ENCODE data around the gene TBX4. TPM values are rescaled to one million over a fixed set of nuclear protein-coding genes. Genes with fewer than 3 reads are reported as not detected.
A peak's percentile ranks its signal among the peaks of the same experiment; 100 is the strongest.

Gene TBX4
- total RNA-seq, 2 donors from 2014 or later, result not detected

- H3K36me3 Mint-ChIP-seq (ENCODE audit: low read depth), result no peaks in the 10 kb centered on the region
- peaks cover 21% of the 10 kb centered on the region for H3K27me3 Mint-ChIP-seq (ENCODE audit: insufficient read depth)
- 90 to 93% methylated on average over 8 to 14 of the region's 14 CpGs for WGBS, 2 experiments (ENCODE audit: insufficient coverage in 1 of 2, insufficient read length in 1 of 2)
- TF ChIP-seq CTCF (conservative IDR thresholded peaks at IDR 0.05), result no peak
- H3K36me3 ChIP-seq (ENCODE audit: control insufficient read depth, insufficient read depth, low read length), result no peaks in the 10 kb centered on the region
- no peak overlapping the region for H3K27ac ChIP-seq (ENCODE audit: low read depth, low read length)
- no peak overlapping the region for H3K27ac Mint-ChIP-seq
- no peaks in the 10 kb centered on the region for H3K9me3 Mint-ChIP-seq
- no peaks in the 10 kb centered on the region for H3K9me3 ChIP-seq (ENCODE audit: control insufficient read depth, low read length)
- H3K27me3 ChIP-seq (ENCODE audit: control insufficient read depth, insufficient read depth, low read length, poor library complexity, severe bottlenecking), result peaks cover 7% of the 10 kb centered on the region
- no peak overlapping the region for H3K4me3 ChIP-seq (ENCODE audit: low read length)
- H3K4me1 Mint-ChIP-seq, result no peaks in the 10 kb centered on the region
- DNase-seq, result peak; percentile 61
- no peaks in the 10 kb centered on the region for H3K4me1 ChIP-seq (ENCODE audit: control insufficient read depth, insufficient read depth, low read length)
- no peak overlapping the region for H3K4me3 Mint-ChIP-seq
- no peak overlapping the region for H3K9ac ChIP-seq (ENCODE audit: extremely low read depth, low read length, poor library complexity, severe bottlenecking)
Observed at GRCh38 chr17:61478790-61479492, 26.7 kb downstream of the TBX4 start.

GRCh38 chr17:61479493-61480413, 27.5 kb downstream of the TBX4 start:
- H3K27ac Mint-ChIP-seq, result no peak overlapping the region
- DNase-seq, result peak; percentile 47
- 89 to 90% methylated on average over 10 to 23 of the region's 25 CpGs for WGBS, 2 experiments (ENCODE audit: insufficient coverage in 1 of 2, insufficient read length in 1 of 2)

GRCh38 chr17:61480414-61480807, 28.2 kb downstream of the TBX4 start:
- Mint-ChIP-seq H3K36me3 (ENCODE audit: low read depth) (no peaks in the 10 kb centered on the region), H3K27ac (no peak overlapping the region), H3K4me1 (no peaks in the 10 kb centered on the region), H3K4me3 (no peak overlapping the region), H3K27me3 (ENCODE audit: insufficient read depth) (peaks cover 15% of the 10 kb centered on the region), H3K9me3 (no peaks in the 10 kb centered on the region)
- Histone ChIP-seq H3K27me3 (ENCODE audit: control insufficient read depth, insufficient read depth, low read length, poor library complexity, severe bottlenecking) (peaks cover 5% of the 10 kb centered on the region), H3K9ac (ENCODE audit: extremely low read depth, low read length, poor library complexity, severe bottlenecking) (no peak overlapping the region), H3K9me3 (ENCODE audit: control insufficient read depth, low read length) (no peaks in the 10 kb centered on the region), H3K4me1 (ENCODE audit: control insufficient read depth, insufficient read depth, low read length) (no peaks in the 10 kb centered on the region), H3K27ac (ENCODE audit: low read depth, low read length) (no peak overlapping the region), H3K36me3 (ENCODE audit: control insufficient read depth, insufficient read depth, low read length) (no peaks in the 10 kb centered on the region), H3K4me3 (ENCODE audit: low read length) (no peak overlapping the region)
- 84 to 92% methylated on average over 3 to 5 of the region's 5 CpGs for WGBS, 2 experiments (ENCODE audit: insufficient coverage in 1 of 2, insufficient read length in 1 of 2)
- no peak for DNase-seq
- TF ChIP-seq CTCF (conservative IDR thresholded peaks at IDR 0.05), result no peak

More at GRCh38 chr17:61479493-61480413, 27.5 kb downstream of the TBX4 start:
- Mint-ChIP-seq H3K4me3 (no peak overlapping the region), H3K9me3 (no peaks in the 10 kb centered on the region), H3K4me1 (no peaks in the 10 kb centered on the region), H3K27me3 (ENCODE audit: insufficient read depth) (peaks cover 19% of the 10 kb centered on the region), H3K36me3 (ENCODE audit: low read depth) (no peaks in the 10 kb centered on the region)
- no peak for TF ChIP-seq CTCF (conservative IDR thresholded peaks at IDR 0.05)
- Histone ChIP-seq H3K9me3 (ENCODE audit: control insufficient read depth, low read length) (no peaks in the 10 kb centered on the region), H3K27ac (ENCODE audit: low read depth, low read length) (no peak overlapping the region), H3K27me3 (ENCODE audit: control insufficient read depth, insufficient read depth, low read length, poor library complexity, severe bottlenecking) (peaks cover 7% of the 10 kb centered on the region), H3K4me3 (ENCODE audit: low read length) (no peak overlapping the region), H3K4me1 (ENCODE audit: control insufficient read depth, insufficient read depth, low read length) (no peaks in the 10 kb centered on the region), H3K36me3 (ENCODE audit: control insufficient read depth, insufficient read depth, low read length) (no peaks in the 10 kb centered on the region), H3K9ac (ENCODE audit: extremely low read depth, low read length, poor library complexity, severe bottlenecking) (no peak overlapping the region)

Measured in endodermal cell (in vitro differentiated cells).